Measurements from ENCODE around the gene KRT72. TPM values are rescaled to one million over a fixed set of nuclear protein-coding genes. Genes with fewer than 3 reads are reported as not detected.

The KRT72 gene
- total and polyA plus RNA-seq, 10 donors: 0.52 to 2.2 (median 0.93) TPM; not detected in 1

DNA sequence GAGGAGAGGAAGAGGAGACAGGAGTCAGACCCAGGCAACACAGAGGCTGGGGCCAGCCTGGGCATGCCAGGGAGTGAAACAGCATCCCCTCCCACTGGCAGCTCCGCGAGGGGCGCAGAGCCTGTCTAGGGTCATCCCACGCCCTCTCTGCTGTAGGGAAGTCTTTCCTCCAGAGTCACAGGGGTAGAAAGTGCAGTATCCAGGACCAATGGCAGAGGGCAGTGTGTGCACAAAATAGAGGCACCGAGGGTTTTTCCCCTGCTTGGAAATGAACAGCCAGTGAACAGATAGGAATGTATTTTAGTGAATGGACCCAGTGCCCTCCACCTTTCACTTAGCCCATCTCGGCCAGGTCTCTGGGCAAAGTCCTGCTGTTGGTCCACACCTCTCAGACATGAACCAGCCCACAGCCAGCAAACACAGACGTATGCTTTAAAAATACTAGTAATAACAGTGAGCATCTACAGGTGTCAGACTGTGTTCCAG is 18.2 kb downstream of the KRT72 start:
- H3K27me3 ChIP-seq (replicated peaks in 1 of 7): peaks cover 0 to 24% (median 0%) of the 10 kb centered on the region in 7 donors
- peak; percentile 71 for DNase-seq
- peaks cover 0 to 8% (median 0%) of the 10 kb centered on the region in 6 donors for H3K4me1 ChIP-seq
- TF ChIP-seq POLR2A (IDR thresholded peaks at IDR 0.05) (no peak), POLR2AphosphoS5 (IDR thresholded peaks at IDR 0.05) (no peak)
- TF ChIP-seq, protein P1, sequence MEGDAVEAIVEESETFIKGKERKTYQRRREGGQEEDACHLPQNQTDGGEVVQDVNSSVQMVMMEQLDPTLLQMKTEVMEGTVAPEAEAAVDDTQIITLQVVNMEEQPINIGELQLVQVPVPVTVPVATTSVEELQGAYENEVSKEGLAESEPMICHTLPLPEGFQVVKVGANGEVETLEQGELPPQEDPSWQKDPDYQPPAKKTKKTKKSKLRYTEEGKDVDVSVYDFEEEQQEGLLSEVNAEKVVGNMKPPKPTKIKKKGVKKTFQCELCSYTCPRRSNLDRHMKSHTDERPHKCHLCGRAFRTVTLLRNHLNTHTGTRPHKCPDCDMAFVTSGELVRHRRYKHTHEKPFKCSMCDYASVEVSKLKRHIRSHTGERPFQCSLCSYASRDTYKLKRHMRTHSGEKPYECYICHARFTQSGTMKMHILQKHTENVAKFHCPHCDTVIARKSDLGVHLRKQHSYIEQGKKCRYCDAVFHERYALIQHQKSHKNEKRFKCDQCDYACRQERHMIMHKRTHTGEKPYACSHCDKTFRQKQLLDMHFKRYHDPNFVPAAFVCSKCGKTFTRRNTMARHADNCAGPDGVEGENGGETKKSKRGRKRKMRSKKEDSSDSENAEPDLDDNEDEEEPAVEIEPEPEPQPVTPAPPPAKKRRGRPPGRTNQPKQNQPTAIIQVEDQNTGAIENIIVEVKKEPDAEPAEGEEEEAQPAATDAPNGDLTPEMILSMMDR (IDR thresholded peaks at IDR 0.05 in 8 of 11, conservative IDR thresholded peaks at IDR 0.05 in 3 of 11): peak in 10 of 11 experiments; percentile 31 to 77 (median 60)
- 13 to 16% (median 15%) methylated on average over 6 to 7 of the region's 7 CpGs for WGBS, 5 donors
- H3K9me3 ChIP-seq: no peaks in the 10 kb centered on the region
- no peaks in the 10 kb centered on the region for H3K36me3 ChIP-seq
- intact Hi-C loops (cut with DNase I; ENCODE audit: low total_unique reads): loop anchor here (5.0 to 10.0 kb wide), 3 partner anchors 279 to 392 kb away; no protein-coding TSS in a partner anchor
- no peak overlapping the region for H3K27ac ChIP-seq
- H3K4me3 ChIP-seq: no peak overlapping the region

DNA sequence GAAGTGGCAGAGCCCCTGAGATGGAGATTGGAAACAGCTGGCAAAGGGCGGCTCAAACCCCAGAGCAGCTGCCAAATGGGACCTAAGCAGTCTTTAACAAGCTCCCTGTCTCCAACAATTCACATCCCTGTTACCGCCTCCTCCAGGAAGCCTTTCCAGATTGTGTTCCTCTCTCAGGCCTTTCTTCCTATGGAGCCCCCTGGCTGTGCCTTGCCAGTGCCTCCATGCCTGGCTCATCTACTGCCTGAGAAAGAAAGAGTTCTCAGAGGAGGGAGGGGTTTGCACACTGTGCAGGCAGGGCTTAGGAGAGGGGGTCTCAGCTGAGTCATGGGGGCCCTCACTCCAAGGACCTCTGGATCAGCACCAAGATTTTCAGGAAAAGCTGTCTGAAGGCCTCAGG is 18.8 kb downstream of the KRT72 start:
- no peak overlapping the region for H3K4me3 ChIP-seq
- peaks cover 0 to 8% (median 0%) of the 10 kb centered on the region in 6 donors for H3K4me1 ChIP-seq
- peak; percentile 25 for DNase-seq
- peaks cover 0 to 22% (median 0%) of the 10 kb centered on the region in 7 donors for H3K27me3 ChIP-seq (replicated peaks in 1 of 7)
- H3K9me3 ChIP-seq: no peaks in the 10 kb centered on the region
- intact Hi-C loops (cut with DNase I; ENCODE audit: low total_unique reads): loop anchor here (5.0 to 10.0 kb wide), 3 partner anchors 280 to 392 kb away; no protein-coding TSS in a partner anchor
- H3K36me3 ChIP-seq: no peaks in the 10 kb centered on the region
- TF ChIP-seq, protein P1 (IDR thresholded peaks at IDR 0.05 in 8 of 11, conservative IDR thresholded peaks at IDR 0.05 in 3 of 11): no peak
- TF ChIP-seq POLR2AphosphoS5 (IDR thresholded peaks at IDR 0.05) (no peak), POLR2A (IDR thresholded peaks at IDR 0.05) (no peak)
- H3K27ac ChIP-seq: no peak overlapping the region
- 60 to 94% (median 69%) methylated on average over 2 of the region's 2 CpGs for whole genome bisulfite sequencing, 5 donors

DNA sequence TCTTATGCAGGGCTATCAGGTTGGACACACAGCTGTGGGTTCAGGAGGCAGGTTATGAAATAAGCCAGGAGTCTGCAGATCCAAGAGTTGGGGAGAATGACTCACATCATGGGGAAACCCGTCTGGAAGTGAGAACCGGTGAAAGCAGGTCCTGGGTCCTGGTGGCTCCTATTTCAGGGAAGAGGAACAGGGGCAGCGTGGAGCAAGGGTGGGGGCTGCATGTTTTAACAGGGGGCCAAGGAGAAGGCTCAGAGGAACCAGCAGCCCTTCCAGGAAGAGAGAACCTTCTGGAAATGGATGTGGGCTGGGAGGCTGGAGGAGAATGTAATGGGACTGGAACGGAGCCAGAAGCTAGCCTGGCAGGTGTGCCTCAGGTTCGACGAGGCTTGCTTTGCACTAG is 19.8 kb downstream of the KRT72 start:
- Histone ChIP-seq H3K27ac (no peak overlapping the region), H3K36me3 (no peaks in the 10 kb centered on the region), H3K4me3 (no peak overlapping the region), H3K27me3 (replicated peaks in 1 of 7) (peaks cover 0 to 21% (median 0%) of the 10 kb centered on the region in 7 donors), H3K9me3 (no peaks in the 10 kb centered on the region), H3K4me1 (peaks cover 0 to 8% (median 0%) of the 10 kb centered on the region in 6 donors)
- 69 to 81% (median 76%) methylated on average over 6 of the region's 6 CpGs for WGBS, 5 donors
- intact Hi-C loops (cut with DNase I; ENCODE audit: low total_unique reads): loop anchor here (5.0 to 10.0 kb wide), 3 partner anchors 281 to 393 kb away; no protein-coding TSS in a partner anchor
- no peak for TF ChIP-seq POLR2A (IDR thresholded peaks at IDR 0.05)
- TF ChIP-seq, protein P1 (IDR thresholded peaks at IDR 0.05 in 8 of 11, conservative IDR thresholded peaks at IDR 0.05 in 3 of 11): no peak
- no peak for TF ChIP-seq POLR2AphosphoS5 (IDR thresholded peaks at IDR 0.05)
- DNase-seq: no peak

DNA sequence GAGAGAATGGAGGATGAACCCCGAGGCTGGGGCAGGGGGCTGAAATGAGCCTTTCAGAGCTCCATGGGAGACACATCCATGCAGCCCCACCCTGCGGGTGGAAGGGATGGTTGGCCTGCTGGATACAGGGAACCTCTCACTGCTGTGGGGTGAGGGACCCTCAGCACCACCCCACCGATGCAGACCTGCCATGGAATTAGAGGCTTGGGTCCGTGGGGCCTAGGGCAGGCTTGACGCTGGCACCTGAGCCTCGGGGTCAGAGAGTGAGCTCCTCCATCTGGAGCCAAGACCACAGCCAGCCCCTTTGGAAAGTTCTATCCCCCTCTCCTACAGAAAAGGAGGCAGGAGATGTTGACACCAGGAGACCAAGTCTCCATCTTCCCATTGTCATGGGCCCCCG is 20.2 kb downstream of the KRT72 start:
- TF ChIP-seq POLR2A (IDR thresholded peaks at IDR 0.05): no peak
- TF ChIP-seq POLR2AphosphoS5 (IDR thresholded peaks at IDR 0.05): no peak
- Histone ChIP-seq H3K4me3 (no peak overlapping the region), H3K9me3 (no peaks in the 10 kb centered on the region), H3K27me3 (replicated peaks in 1 of 7) (peaks cover 0 to 21% (median 0%) of the 10 kb centered on the region in 7 donors), H3K27ac (no peak overlapping the region), H3K36me3 (no peaks in the 10 kb centered on the region), H3K4me1 (peaks cover 0 to 8% (median 0%) of the 10 kb centered on the region in 6 donors)
- 75 to 82% (median 77%) methylated on average over 5 to 7 of the region's 7 CpGs for WGBS, 5 donors
- intact Hi-C loops (cut with DNase I; ENCODE audit: low total_unique reads): loop anchor here (5.0 to 10.0 kb wide), 3 partner anchors 281 to 394 kb away; no protein-coding TSS in a partner anchor
- DNase-seq: peak; percentile 47

Data from spleen (tissue), 11 donors.